Breast epithelium (tissue), 3 donors: Measurements from ENCODE around the gene SPINK5.

Source experiments
- CTCF ChIP-seq, 3 donors: fragments of 450-650 bp; IDR thresholded peaks; one replicate each; pipeline ENCODE4 v1.5.1; 2016 to 2017; ENCODE audit warnings: antibody characterized with exemption in 3 of 3, mild to moderate bottlenecking in 3 of 3, moderate library complexity in 3 of 3
- POLR2A ChIP-seq: fragments of 450-650 bp; IDR thresholded peaks from one replicate; pipeline ENCODE4 v1.6.1; 2016; ENCODE audit warnings: antibody characterized with exemption, mild to moderate bottlenecking, moderate library complexity
- POLR2AphosphoS5 ChIP-seq, 3 donors: sonication (generic); formaldehyde crosslinking; IDR thresholded peaks; one replicate each; pipeline ENCODE4 v1.6.1; 2017; ENCODE audit warnings: antibody characterized with exemption in 3 of 3

GRCh38 chr5:148172377-148172776, 108.6 kb downstream of the SPINK5 start:
- TF ChIP-seq POLR2A (no peak), CTCF (IDR thresholded peaks at IDR 0.05) (no peak), POLR2AphosphoS5 (IDR thresholded peaks at IDR 0.05) (no peak)
